Left cardiac atrium (tissue), 4 donors: ENCODE results near the gene TMPO. TPM values are rescaled to one million over a fixed set of nuclear protein-coding genes. Genes with fewer than 3 reads are reported as not detected.
"Not testable (repeated sequence)": the region's sequence is repeated elsewhere in the genome, so short reads cannot be mapped to it uniquely, and the experiment has no call there.

Experiments
- ATAC-seq, 2 donors: fragments of 200-7000 bp; cut with Tn5 transposase; one replicate each; pipeline ENCODE4 v1.9.1; 2020; ENCODE audit warnings: mild to moderate bottlenecking in 2 of 2, moderate library complexity in 2 of 2
- DNase-seq: peaks from one replicate; pipeline ENCODE4 v3.0.0-alpha.2; 2020
- intact Hi-C, 2 donors: fragments of 100-400 bp; cut with DNase I; formaldehyde crosslinking; loops; one replicate each; pipeline versions ENCODE4 v1.14.1 to v1.15.1; 2022 to 2023
- total RNA-seq, 2 donors: library from RNA; stranded (reverse); fragmentation: NEBNext Ultra II Directional; extraction: Animal tissue kit (Norgen Biotek cat#: 25700); gene quantifications; one replicate each; pipeline ENCODE4 v1.2.1, GENCODE V29; 2021
- donor health status: DM: no; HTN: yes; CAD: no.
- donor health status: DM: no; HTN: yes; CAD: no; lungs with severe emphysema.
- donor health status: DM: yes; HTN: yes; CAD: no.
- donor health status: Dilated cardiomyopathy.

The TMPO gene
- total RNA-seq, 2 donors from 2014 or later, result 16.8 to 23.1 TPM

DNA sequence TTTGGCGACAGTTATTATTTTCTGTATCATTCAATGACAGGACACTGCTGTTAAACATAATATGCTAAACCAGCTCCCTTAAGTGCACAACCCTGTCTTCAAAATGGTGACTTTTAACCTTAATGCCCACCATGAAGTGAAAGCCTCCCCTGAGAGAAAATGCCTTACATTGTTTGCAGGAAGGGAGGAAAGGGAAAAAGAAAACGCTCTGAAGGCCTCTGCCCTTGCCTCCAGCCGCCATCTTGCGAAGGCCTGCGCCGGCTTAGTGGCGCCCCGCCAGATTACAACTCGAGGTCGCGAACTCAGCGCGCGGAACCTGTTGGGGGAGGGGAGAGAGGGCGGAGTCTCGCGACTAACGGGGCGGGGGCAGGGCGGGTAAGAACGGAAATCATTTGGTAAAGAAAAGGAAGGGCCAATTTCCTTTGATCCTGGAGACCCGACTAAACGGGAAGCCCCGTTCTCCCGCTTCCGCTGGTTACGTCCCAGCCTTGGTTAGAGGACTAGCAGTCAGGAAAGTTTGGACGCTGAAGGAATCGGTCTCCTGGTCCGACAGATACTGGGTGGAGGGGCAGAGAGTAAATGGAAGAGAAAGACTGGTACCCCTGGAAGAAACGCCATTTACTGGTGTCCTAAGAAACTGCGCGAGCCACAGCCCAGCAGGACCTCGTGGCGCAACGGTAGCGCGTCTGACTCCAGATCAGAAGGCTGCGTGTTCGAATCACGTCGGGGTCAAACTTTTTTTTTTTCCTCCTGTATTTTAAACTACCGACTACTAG, 11.6 kb upstream of the TMPO start:
- DNase-seq (peak; percentile 96), ATAC-seq (peak; percentile 92 to 94)
- intact Hi-C loops, result loop anchor here in 1 of 2 donors (1.0 kb wide), 1 partner anchor 12 kb away; the partner anchor contains the start of gene TMPO

DNA sequence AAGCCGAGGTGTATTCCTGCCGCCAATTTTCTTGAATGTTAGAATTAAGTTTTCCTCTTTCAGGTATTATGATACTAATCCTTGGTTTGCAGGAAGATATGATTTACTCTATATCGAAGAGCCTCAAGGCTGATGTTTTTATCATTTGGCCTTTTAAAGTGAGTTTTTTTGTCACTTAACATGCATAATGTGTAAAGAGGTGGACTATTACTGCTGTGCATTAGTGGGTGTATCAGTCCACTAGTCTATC, 11.1 kb upstream of the TMPO start:
- no peak for ATAC-seq
- intact Hi-C loops, result no loop called here
- no peak for DNase-seq

DNA sequence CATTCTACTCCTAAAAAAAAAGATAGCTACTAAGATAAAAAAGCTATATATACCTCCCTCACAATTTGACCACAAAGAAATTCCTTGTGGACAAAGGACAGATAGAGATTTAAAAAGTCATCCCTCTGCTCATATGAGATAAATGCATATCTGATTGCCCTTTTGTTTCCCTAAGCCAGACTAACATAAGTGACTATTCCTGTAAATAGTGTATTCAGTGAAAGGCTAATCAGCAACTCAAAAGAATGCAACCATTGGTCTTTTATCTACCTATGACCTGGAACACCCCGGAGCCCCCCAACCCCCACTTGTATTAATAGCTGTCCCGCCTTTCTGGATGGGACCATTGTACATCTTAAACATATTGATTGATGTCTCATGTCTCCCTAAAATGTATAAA, 6.3 kb upstream of the TMPO start:
- ATAC-seq (no peak), DNase-seq (no peak)
- intact Hi-C loops, result no loop called here

DNA sequence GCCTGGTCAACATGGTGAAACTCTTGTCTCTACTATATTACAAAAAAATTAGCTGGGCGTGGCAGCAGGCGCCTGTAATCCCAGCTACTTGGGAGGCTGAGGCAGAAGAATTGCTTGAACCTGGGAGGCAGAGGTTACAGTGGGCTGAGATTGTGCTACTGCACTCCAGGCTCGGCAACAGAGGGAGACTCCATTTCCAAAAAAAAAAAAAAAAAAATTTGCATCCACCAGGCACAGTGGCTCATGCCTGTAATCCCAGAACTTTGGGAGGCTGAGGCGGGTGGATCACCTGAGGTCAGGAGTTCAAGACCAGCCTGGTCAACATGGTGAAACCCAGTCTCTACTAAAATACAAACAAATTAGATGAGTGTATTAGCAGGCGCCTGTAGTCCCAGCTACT, 3.6 kb upstream of the TMPO start:
- DNase-seq, ATAC-seq: not testable (repeated sequence)
- intact Hi-C loops, result loop anchor here in 1 of 2 donors (10.0 kb wide), 1 partner anchor 87 kb away; no protein-coding TSS in a partner anchor

DNA sequence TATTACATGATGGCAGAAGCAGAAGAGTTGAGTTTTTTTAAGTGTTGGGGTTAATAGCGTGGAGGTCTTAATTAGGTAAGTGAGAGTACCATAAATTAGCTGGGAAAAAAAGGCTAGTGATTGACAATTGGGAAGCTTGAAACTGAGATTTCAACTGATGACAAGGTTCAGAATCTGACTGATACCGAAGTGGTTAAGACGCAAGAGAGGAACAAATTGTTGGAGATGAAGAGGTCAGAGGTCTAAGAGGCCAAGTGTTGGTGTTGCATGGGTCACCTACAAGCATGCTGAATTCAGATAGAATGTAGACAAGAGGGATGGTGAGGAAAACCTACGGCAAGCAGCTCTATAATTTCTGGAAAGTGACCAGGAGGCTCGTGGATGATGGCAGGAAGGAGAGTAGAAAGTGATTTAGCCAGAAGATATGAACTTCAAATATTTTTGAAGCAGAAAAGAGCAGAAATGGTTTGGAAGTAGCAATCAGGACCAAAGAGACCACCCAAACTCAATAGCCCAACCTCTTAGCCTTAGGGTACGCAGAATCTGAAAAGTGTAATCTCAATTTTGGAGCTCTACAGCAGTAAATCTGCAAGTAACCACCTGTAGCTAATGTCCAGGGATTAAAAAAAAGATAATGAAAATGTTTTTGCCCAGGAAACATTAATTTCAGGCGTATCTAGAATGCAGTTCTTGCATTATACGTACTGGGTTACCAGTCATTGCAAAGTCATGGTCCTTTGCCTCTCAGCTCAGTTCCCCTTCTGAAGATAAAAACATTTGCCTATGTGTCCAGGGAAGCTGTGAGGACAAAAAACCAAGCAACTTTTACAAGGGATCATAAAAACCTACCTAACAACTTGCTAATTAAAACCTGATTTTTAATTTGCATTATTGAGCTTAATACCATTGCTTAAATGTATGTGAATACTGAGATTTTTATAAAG, 1.7 kb upstream of the TMPO start:
- DNase-seq (no peak), ATAC-seq (no peak)
- intact Hi-C loops, result loop anchor here in 1 of 2 donors (10.0 kb wide), 1 partner anchor 89 kb away; no protein-coding TSS in a partner anchor

DNA sequence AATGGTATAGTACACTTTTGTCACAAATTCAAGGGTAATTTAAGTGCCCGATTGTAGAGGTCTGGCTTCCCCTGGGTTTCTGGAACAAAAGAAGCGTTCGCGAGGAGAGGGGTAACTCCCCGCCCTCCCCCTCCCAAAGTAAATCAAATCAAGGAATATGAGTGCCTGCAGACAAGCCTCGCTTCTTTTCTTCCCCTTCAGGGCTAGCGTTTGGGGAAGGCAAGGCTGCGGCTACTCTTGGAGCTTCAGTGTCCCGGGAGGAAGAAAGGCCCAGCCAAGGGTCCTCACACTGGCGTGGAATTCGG, 456 bp upstream of the TMPO start:
- DNase-seq (no peak), ATAC-seq (peak; percentile 28 to 48)
- intact Hi-C loops, result loop anchor here (1.0 to 10.0 kb wide), 3 partner anchors 12 to 93 kb away; no protein-coding TSS in a partner anchor

DNA sequence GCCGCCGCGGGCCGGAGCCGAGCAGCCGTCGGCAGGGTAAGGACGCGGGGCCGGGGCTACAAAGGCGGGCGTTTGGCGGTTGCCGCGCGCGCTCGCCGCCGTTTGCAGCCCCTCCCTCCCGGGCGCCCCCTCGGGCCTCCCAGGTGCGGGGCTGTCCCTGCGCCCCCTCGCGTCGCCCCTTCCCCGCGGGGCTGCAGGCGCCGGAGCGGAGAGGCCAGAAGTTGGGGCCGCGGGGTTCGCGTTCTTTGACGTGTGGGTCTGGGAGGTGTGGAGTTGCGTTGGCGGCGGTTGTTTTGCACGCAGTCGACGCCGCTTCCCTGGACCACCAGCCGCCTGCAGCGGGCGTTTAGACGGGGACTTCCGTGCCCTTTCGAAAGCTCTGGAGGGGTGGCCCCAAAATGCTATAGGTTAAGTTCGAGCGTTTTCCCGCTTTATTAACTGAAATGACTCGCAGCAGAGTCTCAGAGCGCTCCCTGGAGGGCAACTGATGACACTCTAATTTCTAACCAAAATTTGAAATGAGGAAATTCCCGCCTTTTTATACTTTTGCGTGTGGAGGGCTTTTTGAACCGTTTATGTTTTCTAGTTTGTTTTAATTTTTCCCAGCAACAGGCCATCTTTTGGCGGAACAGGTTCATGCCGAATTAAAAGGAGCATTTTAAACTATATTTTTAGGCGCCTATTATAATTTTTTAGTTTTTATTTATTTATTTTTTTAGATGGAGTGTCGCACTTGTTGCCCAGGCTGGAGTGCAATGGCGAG, 902 bp downstream of the TMPO start:
- ATAC-seq (peak; percentile 65 to 66), DNase-seq (peak; percentile 77)
- intact Hi-C loops, result loop anchor here (2.0 to 10.0 kb wide), 3 partner anchors 25 to 94 kb away; no protein-coding TSS in a partner anchor

DNA sequence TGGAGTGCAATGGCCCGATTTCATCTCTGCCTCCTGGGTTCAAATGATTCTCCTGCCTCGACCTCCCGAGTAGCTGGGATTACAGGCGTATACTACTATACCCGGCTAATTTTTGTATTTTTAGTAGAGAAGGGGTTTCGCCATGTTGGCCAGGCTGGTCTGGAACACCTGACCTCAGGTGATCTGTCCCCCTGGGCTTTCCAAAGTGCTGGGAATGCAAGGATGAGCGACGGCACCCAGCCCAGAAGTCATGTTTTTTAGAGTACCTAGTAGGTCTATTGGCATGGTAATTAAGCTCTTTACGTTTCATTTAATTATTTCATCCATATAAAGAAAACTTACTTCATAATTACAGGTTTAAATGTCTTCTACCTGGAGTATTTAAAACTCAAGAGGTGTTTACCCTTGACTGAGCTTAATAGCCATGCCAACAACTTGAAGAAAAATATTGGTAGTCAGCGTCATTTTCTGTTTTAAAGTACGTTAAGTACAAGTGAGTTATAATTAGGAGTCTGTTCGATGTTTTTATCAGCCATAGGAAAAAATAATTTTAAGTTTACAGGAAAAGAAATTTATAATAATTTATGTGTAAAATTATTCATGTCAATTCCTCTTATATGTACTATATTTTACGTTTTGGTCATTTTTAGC, 4.0 kb downstream of the TMPO start:
- ATAC-seq, result no peak
- intact Hi-C loops, result loop anchor here (5.0 to 10.0 kb wide), 2 partner anchors 95 to 97 kb away; no protein-coding TSS in a partner anchor

DNA sequence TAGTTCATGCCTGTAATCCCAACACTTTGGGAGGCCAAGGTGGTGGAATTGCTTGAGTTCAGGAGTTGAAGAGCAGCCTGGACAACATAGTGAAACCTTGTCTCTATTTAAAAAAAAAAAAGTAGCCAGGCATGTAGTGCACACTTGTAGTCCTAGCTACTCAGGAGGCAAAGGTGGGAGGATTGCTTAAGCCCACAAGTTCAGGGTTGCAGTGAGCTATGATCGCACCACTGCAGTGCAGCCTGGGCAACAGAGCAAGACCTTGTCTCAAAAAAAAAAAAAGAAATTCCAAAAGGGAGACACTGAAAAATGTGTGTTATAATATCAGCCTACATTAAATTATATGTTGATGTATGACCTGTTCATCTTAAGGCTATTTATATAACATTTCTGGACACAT, 14.7 kb downstream of the TMPO start:
- DNase-seq (no peak), ATAC-seq (no peak)
- intact Hi-C loops, result no loop called here

More for the DNA sequence above, 4.0 kb downstream of the TMPO start:
- DNase-seq, result no peak

DNA sequence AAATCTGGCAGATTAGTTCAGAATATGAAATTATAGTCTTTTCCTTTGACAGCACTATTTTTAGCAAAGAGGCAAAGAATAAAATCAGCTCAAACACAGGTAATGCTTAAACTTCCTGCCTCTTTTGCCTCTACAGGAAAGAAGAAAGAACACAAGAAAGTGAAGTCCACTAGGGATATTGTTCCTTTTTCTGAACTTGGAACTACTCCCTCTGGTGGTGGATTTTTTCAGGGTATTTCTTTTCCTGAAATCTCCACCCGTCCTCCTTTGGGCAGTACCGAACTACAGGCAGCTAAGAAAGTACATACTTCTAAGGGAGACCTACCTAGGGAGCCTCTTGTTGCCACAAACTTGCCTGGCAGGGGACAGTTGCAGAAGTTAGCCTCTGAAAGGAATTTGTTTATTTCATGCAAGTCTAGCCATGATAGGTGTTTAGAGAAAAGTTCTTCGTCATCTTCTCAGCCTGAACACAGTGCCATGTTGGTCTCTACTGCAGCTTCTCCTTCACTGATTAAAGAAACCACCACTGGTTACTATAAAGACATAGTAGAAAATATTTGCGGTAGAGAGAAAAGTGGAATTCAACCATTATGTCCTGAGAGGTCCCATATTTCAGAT, 17.4 kb downstream of the TMPO start:
- no peak for DNase-seq
- intact Hi-C loops, result no loop called here
- ATAC-seq, result no peak

DNA sequence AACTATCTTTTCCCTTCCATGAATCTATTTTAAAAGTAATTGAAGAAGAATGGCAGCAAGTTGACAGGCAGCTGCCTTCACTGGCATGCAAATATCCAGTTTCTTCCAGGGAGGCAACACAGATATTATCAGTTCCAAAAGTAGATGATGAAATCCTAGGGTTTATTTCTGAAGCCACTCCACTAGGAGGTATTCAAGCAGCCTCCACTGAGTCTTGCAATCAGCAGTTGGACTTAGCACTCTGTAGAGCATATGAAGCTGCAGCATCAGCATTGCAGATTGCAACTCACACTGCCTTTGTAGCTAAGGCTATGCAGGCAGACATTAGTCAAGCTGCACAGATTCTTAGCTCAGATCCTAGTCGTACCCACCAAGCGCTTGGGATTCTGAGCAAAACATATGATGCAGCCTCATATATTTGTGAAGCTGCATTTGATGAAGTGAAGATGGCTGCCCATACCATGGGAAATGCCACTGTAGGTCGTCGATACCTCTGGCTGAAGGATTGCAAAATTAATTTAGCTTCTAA, 18.4 kb downstream of the TMPO start:
- peak in 1 of 2 donors; percentile 47 for ATAC-seq
- intact Hi-C loops, result no loop called here
- no peak for DNase-seq

DNA sequence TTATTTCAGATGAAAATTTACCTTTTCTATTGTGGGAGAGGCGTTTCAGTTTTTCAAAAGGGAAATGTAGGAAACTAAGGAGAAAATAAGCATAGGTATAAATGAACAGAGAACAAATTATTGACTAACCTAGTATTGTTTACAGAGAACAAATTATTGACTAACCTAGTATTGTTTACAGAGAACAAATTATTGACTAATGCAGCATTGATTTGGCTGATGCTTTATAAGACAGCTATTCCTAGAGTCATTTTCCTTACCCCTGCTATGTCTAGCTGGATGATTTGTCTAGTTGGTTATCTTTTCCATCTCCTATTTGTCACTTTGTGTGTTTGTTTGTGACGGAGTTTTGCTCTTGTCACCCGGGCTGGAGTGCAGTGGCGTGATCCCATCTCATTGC, 22.6 kb downstream of the TMPO start:
- intact Hi-C loops, result no loop called here
- ATAC-seq (no peak), DNase-seq (no peak)

DNA sequence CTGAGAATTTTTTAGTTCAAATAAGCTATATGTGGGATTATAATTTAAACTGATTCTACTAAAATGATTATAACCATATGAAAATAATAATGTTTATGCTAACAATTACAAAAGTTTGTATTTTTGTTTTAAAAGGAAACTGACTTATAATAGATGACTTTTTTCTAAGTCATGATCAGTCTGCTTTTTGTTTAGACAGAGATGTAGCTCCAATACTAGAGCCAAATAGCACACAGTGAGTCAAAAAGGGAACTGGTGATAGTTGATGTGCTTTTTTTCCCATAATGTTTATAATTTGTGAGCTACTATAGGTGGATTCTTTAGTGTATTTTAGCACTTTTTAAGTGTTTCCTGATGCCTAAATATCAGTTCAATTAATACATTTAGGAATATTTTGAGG, 28.3 kb downstream of the TMPO start:
- DNase-seq (no peak), ATAC-seq (no peak)
- intact Hi-C loops, result no loop called here

DNA sequence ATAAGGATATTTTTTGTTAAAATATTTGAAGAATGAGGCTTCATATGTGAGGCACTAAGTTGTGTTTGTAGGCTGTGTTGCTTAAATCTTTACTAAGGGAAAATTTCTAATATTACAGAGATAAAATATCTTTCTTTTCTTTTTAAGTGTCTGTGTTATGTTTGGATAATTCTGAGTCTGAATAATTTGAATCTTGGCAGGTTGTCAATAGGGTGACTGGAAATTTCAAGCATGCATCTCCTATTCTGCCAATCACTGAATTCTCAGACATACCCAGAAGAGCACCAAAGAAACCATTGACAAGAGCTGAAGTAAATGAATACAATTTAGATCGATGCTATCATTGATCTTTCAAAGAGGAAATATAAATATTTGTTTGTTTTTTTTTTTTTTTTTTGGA, 29.4 kb downstream of the TMPO start:
- intact Hi-C loops, result no loop called here
- DNase-seq, result no peak
- ATAC-seq, result no peak

DNA sequence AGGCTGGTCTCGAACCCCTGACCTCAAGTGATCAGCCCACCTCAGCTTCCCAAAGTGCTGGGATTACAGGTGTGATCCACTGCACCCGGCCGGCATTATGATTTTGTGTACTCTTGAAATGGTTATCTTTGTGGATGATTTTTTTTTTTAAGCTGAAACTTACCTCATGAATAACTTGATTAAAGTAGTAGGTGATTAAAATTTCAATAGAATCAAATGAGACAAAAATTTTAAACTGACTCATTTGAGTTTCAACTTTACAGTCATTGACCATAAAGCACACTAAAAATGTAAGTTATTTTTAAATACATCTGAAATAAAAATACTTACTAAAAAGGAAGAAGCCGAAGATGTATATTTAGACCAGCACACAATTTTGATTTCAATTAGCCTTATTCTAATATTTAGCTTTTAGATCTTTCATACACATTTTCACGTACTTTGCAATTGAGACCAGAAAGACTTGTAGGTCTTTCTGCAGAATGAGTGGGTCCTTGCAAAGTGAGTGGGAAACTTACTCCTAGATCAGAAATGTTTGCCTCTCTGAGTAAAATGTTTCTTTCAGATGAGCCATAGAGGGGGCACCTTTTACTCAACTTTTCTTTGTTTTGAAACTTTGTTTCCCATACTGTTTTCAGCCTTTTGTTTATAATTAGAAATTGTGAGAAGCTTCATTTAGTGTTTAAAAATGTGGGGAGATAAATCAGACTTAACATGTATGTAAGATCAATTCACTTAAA, 34.2 kb downstream of the TMPO start:
- intact Hi-C loops, result no loop called here
- ATAC-seq (no peak), DNase-seq (no peak)

DNA sequence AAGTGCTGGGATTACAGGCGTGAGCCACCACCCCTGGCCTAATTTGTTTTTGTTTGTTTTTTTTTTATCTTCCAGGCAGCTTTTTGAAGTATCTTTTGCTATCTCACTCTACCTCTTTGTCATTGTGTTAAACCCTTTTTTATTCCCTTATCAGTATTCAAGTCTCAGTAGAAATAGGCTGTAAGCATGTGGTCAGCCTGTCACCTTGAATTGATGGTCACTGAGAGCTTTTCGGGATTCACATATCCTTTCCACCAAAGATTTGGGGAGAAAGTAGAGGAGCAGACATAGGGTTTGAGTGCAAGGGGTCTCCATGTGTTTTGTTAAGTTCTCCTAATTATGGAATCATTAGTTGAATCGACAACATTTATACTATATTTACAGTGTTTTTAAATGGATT, 36.4 kb downstream of the TMPO start:
- no peak for DNase-seq
- intact Hi-C loops, result no loop called here
- no peak for ATAC-seq

DNA sequence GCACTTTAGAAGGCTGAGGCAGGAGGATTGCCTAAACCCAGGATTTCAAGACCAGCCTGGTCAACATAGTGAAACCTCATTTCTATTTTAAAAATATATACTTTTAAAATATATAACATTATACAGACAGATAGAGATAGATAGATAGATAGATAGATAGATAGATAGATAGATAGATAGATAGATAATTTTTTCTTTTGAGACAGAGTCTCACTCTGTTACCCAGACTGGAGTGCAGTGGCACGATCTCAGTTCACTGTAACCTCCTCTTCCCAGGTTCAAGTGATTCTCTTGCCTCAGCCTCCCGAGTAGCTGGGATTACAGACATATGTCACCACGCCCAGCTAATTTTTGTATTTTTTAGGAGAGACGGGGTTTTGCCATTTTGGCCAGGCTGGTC, 42.7 kb downstream of the TMPO start:
- intact Hi-C loops, result not testable (repeated sequence)

DNA sequence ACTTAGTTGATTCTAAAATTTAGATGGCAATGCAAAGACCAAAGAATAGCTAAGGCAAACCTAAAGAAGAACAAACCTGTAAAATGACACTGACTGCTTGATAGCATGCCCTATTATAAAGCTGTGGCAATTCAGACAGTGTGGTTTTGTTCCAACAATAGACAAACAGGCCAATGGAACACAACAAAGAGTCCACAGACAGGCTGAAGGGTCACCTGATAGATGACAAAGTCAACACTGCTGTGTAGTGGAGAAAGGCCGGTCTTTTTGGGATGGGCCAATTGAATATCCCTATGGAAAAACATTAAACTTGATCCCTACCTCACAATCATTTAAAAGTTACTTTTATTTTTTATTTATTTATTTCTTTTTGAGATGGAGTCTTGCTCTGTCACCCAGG, 44.3 kb downstream of the TMPO start:
- DNase-seq (no peak), ATAC-seq (no peak)
- intact Hi-C loops, result no loop called here

More for the DNA sequence above, 42.7 kb downstream of the TMPO start:
- not testable (repeated sequence) for DNase-seq, ATAC-seq
